Kidney epithelial cell (primary cell): ENCODE measurements around the gene HDHD3. TPM values are rescaled to one million over a fixed set of nuclear protein-coding genes. Genes with fewer than 3 reads are reported as not detected.

ENCODE experiments used
- DNase-seq: peaks from one replicate; pipeline ENCODE4 v3.0.0-alpha.2; 2010; ENCODE audit warnings: low read depth
- H3K27me3 ChIP-seq: 2 replicates; pipeline ENCODE4 v1.6.0; 2011; ENCODE audit warnings: low read length; ENCODE audit not compliant: control insufficient read depth, insufficient read depth
- H3K36me3 ChIP-seq: 2 replicates; pipeline ENCODE4 v1.5.1; 2011; ENCODE audit warnings: low read length; ENCODE audit not compliant: control insufficient read depth, insufficient read depth
- H3K4me3 ChIP-seq: 2 replicates; pipeline ENCODE4 v1.5.1; 2011; ENCODE audit warnings: low read depth, mild to moderate bottlenecking, control low read depth, low read length
- CTCF ChIP-seq: IDR thresholded peaks from 2 replicates; pipeline ENCODE4 v1.5.1; 2011; ENCODE audit warnings: mild to moderate bottlenecking, moderate library complexity, low read length, control low read depth, inconsistent platforms; ENCODE audit not compliant: insufficient read depth, poor library complexity, severe bottlenecking
- total RNA-seq: library from RNA; depleted of rRNA; stranded (reverse); fragments of >200 nt; gene quantifications from 2 replicates; pipeline ENCODE4 v1.2.3, GENCODE V29; 2015

HDHD3 gene
- total RNA-seq, 1 donor from 2014 or later = 22.3 TPM

GRCh38 chr9:113349066-113349444, 27.7 kb downstream of the HDHD3 start:
- no peak for DNase-seq
- Histone ChIP-seq H3K36me3 (no peaks in the 10 kb centered on the region), H3K4me3 (no peak overlapping the region), H3K27me3 (peaks cover 24% of the 10 kb centered on the region)
- no peak for TF ChIP-seq CTCF

GRCh38 chr9:113348437-113348836, 28.3 kb downstream of the HDHD3 start:
- no peak overlapping the region for H3K4me3 ChIP-seq
- no peak for TF ChIP-seq CTCF
- peaks cover 24% of the 10 kb centered on the region for H3K27me3 ChIP-seq
- DNase-seq = no peak
- H3K36me3 ChIP-seq = no peaks in the 10 kb centered on the region

GRCh38 chr9:113345671-113346070, 31.1 kb downstream of the HDHD3 start:
- H3K27me3 ChIP-seq = peaks cover 18% of the 10 kb centered on the region
- no peak for DNase-seq
- no peak for TF ChIP-seq CTCF
- H3K4me3 ChIP-seq = no peak overlapping the region
- no peaks in the 10 kb centered on the region for H3K36me3 ChIP-seq

- DNase-seq = no peak
- no peaks in the 10 kb centered on the region for H3K36me3 ChIP-seq
- H3K4me3 ChIP-seq = no peak overlapping the region
- H3K27me3 ChIP-seq = peaks cover 14% of the 10 kb centered on the region
- TF ChIP-seq CTCF = no peak
Observed at GRCh38 chr9:113345190-113345589, 31.6 kb downstream of the HDHD3 start.

- Histone ChIP-seq H3K4me3 (no peak overlapping the region), H3K36me3 (no peaks in the 10 kb centered on the region), H3K27me3 (peaks cover 3% of the 10 kb centered on the region)
- no peak for TF ChIP-seq CTCF
- DNase-seq = no peak
Observed at GRCh38 chr9:113343732-113344231, 33.0 kb downstream of the HDHD3 start.

- no peak for TF ChIP-seq CTCF
- DNase-seq = no peak
- Histone ChIP-seq H3K4me3 (no peak overlapping the region), H3K27me3 (no peaks in the 10 kb centered on the region), H3K36me3 (no peaks in the 10 kb centered on the region)
Observed at GRCh38 chr9:113341712-113342410, 34.9 kb downstream of the HDHD3 start.
